ENCODE results near the gene MCC. TPM values are rescaled to one million over a fixed set of nuclear protein-coding genes. Genes with fewer than 3 reads are reported as not detected.

Gene MCC
- total and polyA plus RNA-seq, 2 experiments from 2014 or later: 3.4 to 8.8 TPM

GRCh38 chr5:113058269-113058668, 430.0 kb downstream of the MCC start:
- no peaks in the 10 kb centered on the region for H3K27me3 ChIP-seq (replicated peaks; ENCODE audit: insufficient read depth)
- no peak overlapping the region for H3K9ac ChIP-seq
- H3K27ac ChIP-seq: no peak overlapping the region
- 93 to 96% methylated on average over 5 of the region's 5 CpGs for WGBS, 2 experiments (ENCODE audit: low coverage in 1 of 2, low lambda C conversion rate in 2 of 2, missing lambda C conversion rate in 2 of 2)
- no peaks in the 10 kb centered on the region for H3K36me3 ChIP-seq (ENCODE audit: low read depth)
- TF ChIP-seq EZH2 (IDR thresholded peaks at IDR 0.05; ENCODE audit: insufficient read depth, poor library complexity, severe bottlenecking) (no peak), EZH2phosphoT487 (IDR thresholded peaks at IDR 0.05; ENCODE audit: insufficient read depth, low read depth) (no peak)
- H3F3A ChIP-seq (ENCODE audit: insufficient read depth): peaks cover 12% of the 10 kb centered on the region; the same call in 1 of the 2 replicates
- no peaks in the 10 kb centered on the region for H3K9me2 ChIP-seq (ENCODE audit: insufficient read depth)
- in situ Hi-C loops (cut with MboI): no loop called here
- H3K4me3 ChIP-seq: no peak overlapping the region
- H3K9me3 ChIP-seq (ENCODE audit: low read depth): no peaks in the 10 kb centered on the region
- H2AFZ ChIP-seq: no peak overlapping the region
- H3K4me1 ChIP-seq (ENCODE audit: insufficient read depth): peaks cover 28% of the 10 kb centered on the region
- H3K4me2 ChIP-seq (ENCODE audit: unreplicated experiment): no peak overlapping the region
- no peaks in the 10 kb centered on the region for H3K79me2 ChIP-seq (ENCODE audit: insufficient read depth)
- H4K20me1 ChIP-seq (ENCODE audit: insufficient read depth): no peaks in the 10 kb centered on the region
- DNase-seq: no peak

- Histone ChIP-seq H3K9ac (no peak overlapping the region), H3K79me2 (ENCODE audit: insufficient read depth) (no peaks in the 10 kb centered on the region), H3K4me3 (no peak overlapping the region), H4K20me1 (ENCODE audit: insufficient read depth) (no peaks in the 10 kb centered on the region), H3K9me2 (ENCODE audit: insufficient read depth) (no peaks in the 10 kb centered on the region), H3K4me1 (ENCODE audit: insufficient read depth) (peaks cover 22% of the 10 kb centered on the region), H3K36me3 (ENCODE audit: low read depth) (no peaks in the 10 kb centered on the region), H3F3A (ENCODE audit: insufficient read depth) (peaks cover 5% of the 10 kb centered on the region; the same call in 1 of the 2 replicates), H3K27ac (no peak overlapping the region), H3K9me3 (ENCODE audit: low read depth) (no peaks in the 10 kb centered on the region), H2AFZ (no peak overlapping the region), H3K27me3 (replicated peaks; ENCODE audit: insufficient read depth) (no peaks in the 10 kb centered on the region), H3K4me2 (ENCODE audit: unreplicated experiment) (no peak overlapping the region)
- WGBS, 2 experiments (ENCODE audit: low coverage in 1 of 2, low lambda C conversion rate in 2 of 2, missing lambda C conversion rate in 2 of 2): 93 to 94% methylated on average over 14 of the region's 14 CpGs
- in situ Hi-C loops (cut with MboI): no loop called here
- no peak for DNase-seq
- TF ChIP-seq EZH2 (IDR thresholded peaks at IDR 0.05; ENCODE audit: insufficient read depth, poor library complexity, severe bottlenecking) (no peak), EZH2phosphoT487 (IDR thresholded peaks at IDR 0.05; ENCODE audit: insufficient read depth, low read depth) (no peak)
Measured at GRCh38 chr5:113057557-113057984, 430.7 kb downstream of the MCC start.

- H3F3A ChIP-seq (ENCODE audit: insufficient read depth): peaks cover 4% of the 10 kb centered on the region; the same call in 1 of the 2 replicates
- H3K4me3 ChIP-seq: no peak overlapping the region
- H3K79me2 ChIP-seq (ENCODE audit: insufficient read depth): no peaks in the 10 kb centered on the region
- in situ Hi-C loops (cut with MboI): no loop called here
- no peak overlapping the region for H2AFZ ChIP-seq
- H3K9ac ChIP-seq: no peak overlapping the region
- no peaks in the 10 kb centered on the region for H3K36me3 ChIP-seq (ENCODE audit: low read depth)
- H3K4me1 ChIP-seq (ENCODE audit: insufficient read depth): peaks cover 23% of the 10 kb centered on the region
- TF ChIP-seq EZH2 (IDR thresholded peaks at IDR 0.05; ENCODE audit: insufficient read depth, poor library complexity, severe bottlenecking) (no peak), EZH2phosphoT487 (IDR thresholded peaks at IDR 0.05; ENCODE audit: insufficient read depth, low read depth) (no peak)
- no peaks in the 10 kb centered on the region for H3K9me3 ChIP-seq (ENCODE audit: low read depth)
- no peaks in the 10 kb centered on the region for H4K20me1 ChIP-seq (ENCODE audit: insufficient read depth)
- H3K9me2 ChIP-seq (ENCODE audit: insufficient read depth): no peaks in the 10 kb centered on the region
- DNase-seq: no peak
- WGBS, 2 experiments (ENCODE audit: low coverage in 1 of 2, low lambda C conversion rate in 2 of 2, missing lambda C conversion rate in 2 of 2): 86 to 88% methylated on average over 5 of the region's 5 CpGs
- H3K4me2 ChIP-seq (ENCODE audit: unreplicated experiment): no peak overlapping the region
- H3K27ac ChIP-seq: no peak overlapping the region
- H3K27me3 ChIP-seq (replicated peaks; ENCODE audit: insufficient read depth): no peaks in the 10 kb centered on the region
Measured at GRCh38 chr5:113056988-113057387, 431.3 kb downstream of the MCC start.

- no peak overlapping the region for H3K27ac ChIP-seq
- H3F3A ChIP-seq (ENCODE audit: insufficient read depth): peaks cover 13% of the 10 kb centered on the region
- H3K4me2 ChIP-seq (ENCODE audit: unreplicated experiment): no peak overlapping the region
- DNase-seq: no peak
- in situ Hi-C loops (cut with MboI): no loop called here
- H3K9ac ChIP-seq: no peak overlapping the region
- no peaks in the 10 kb centered on the region for H4K20me1 ChIP-seq (ENCODE audit: insufficient read depth)
- H2AFZ ChIP-seq: no peak overlapping the region
- H3K27me3 ChIP-seq (replicated peaks; ENCODE audit: insufficient read depth): no peaks in the 10 kb centered on the region
- no peaks in the 10 kb centered on the region for H3K36me3 ChIP-seq (ENCODE audit: low read depth)
- no peaks in the 10 kb centered on the region for H3K79me2 ChIP-seq (ENCODE audit: insufficient read depth)
- H3K4me3 ChIP-seq: no peak overlapping the region
- no peaks in the 10 kb centered on the region for H3K9me3 ChIP-seq (ENCODE audit: low read depth)
- peaks cover 27% of the 10 kb centered on the region for H3K4me1 ChIP-seq (ENCODE audit: insufficient read depth)
- no peak for TF ChIP-seq EZH2 (IDR thresholded peaks at IDR 0.05; ENCODE audit: insufficient read depth, poor library complexity, severe bottlenecking)
- no peak for TF ChIP-seq EZH2phosphoT487 (IDR thresholded peaks at IDR 0.05; ENCODE audit: insufficient read depth, low read depth)
- no peaks in the 10 kb centered on the region for H3K9me2 ChIP-seq (ENCODE audit: insufficient read depth)
- 94 to 96% methylated on average over 11 of the region's 11 CpGs for WGBS, 2 experiments (ENCODE audit: low coverage in 1 of 2, low lambda C conversion rate in 2 of 2, missing lambda C conversion rate in 2 of 2)
Measured at GRCh38 chr5:113054899-113055298, 433.4 kb downstream of the MCC start.

GRCh38 chr5:113053511-113053995, 434.7 kb downstream of the MCC start:
- no peak overlapping the region for H3K27ac ChIP-seq
- no peaks in the 10 kb centered on the region for H3K79me2 ChIP-seq (ENCODE audit: insufficient read depth)
- in situ Hi-C loops (cut with MboI): no loop called here
- peaks cover 10% of the 10 kb centered on the region for H3F3A ChIP-seq (ENCODE audit: insufficient read depth)
- H3K4me1 ChIP-seq (ENCODE audit: insufficient read depth): peaks cover 18% of the 10 kb centered on the region
- H3K27me3 ChIP-seq (replicated peaks; ENCODE audit: insufficient read depth): no peaks in the 10 kb centered on the region
- no peaks in the 10 kb centered on the region for H4K20me1 ChIP-seq (ENCODE audit: insufficient read depth)
- TF ChIP-seq EZH2 (IDR thresholded peaks at IDR 0.05; ENCODE audit: insufficient read depth, poor library complexity, severe bottlenecking): no peak
- no peak for TF ChIP-seq EZH2phosphoT487 (IDR thresholded peaks at IDR 0.05; ENCODE audit: insufficient read depth, low read depth)
- H3K4me3 ChIP-seq: no peak overlapping the region
- no peak overlapping the region for H2AFZ ChIP-seq
- H3K9me3 ChIP-seq (ENCODE audit: low read depth): no peaks in the 10 kb centered on the region
- no peak overlapping the region for H3K9ac ChIP-seq
- no peaks in the 10 kb centered on the region for H3K9me2 ChIP-seq (ENCODE audit: insufficient read depth)
- no peaks in the 10 kb centered on the region for H3K36me3 ChIP-seq (ENCODE audit: low read depth)
- no peak overlapping the region for H3K4me2 ChIP-seq (ENCODE audit: unreplicated experiment)
- DNase-seq: no peak
- WGBS, 2 experiments (ENCODE audit: low coverage in 1 of 2, low lambda C conversion rate in 2 of 2, missing lambda C conversion rate in 2 of 2): 95 to 97% methylated on average over 9 of the region's 9 CpGs
